Measurements from ENCODE around the gene PTTG2.
"Not testable (repeated sequence)": the region's sequence is repeated elsewhere in the genome, so short reads cannot be mapped to it uniquely, and the experiment has no call there.

Gene PTTG2

DNA sequence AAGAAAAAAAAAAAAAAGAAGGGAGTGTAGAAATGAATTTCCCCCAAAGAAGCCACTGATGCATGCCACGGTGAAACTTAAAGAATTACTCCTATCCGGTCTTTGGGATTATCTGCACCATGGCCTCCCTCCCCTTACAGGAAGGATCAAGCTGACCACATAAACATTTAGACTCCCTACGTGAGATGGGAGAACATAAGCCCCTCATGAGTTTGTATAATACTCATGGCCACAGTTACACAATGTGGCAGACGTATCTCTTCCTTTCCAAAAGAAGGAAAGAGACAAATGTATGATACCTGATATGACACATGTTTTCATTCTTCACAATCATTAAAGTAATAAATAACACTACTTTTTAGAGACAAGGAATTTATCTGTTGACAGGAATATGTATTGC, 3.3 kb upstream of the PTTG2 start:
- DNase-seq (ENCODE audit: low read depth) = no peak

- no peak for DNase-seq (ENCODE audit: low read depth)
Observed at GRCh38 chr4:37958932-37959331, 1.3 kb upstream of the PTTG2 start.

- no peak for DNase-seq (ENCODE audit: low read depth)
Observed at GRCh38 chr4:37960679-37961450, 667 bp downstream of the PTTG2 start.

- no peak for DNase-seq (ENCODE audit: low read depth)
Observed at GRCh38 chr4:37964734-37965457, 4.7 kb downstream of the PTTG2 start.

DNA sequence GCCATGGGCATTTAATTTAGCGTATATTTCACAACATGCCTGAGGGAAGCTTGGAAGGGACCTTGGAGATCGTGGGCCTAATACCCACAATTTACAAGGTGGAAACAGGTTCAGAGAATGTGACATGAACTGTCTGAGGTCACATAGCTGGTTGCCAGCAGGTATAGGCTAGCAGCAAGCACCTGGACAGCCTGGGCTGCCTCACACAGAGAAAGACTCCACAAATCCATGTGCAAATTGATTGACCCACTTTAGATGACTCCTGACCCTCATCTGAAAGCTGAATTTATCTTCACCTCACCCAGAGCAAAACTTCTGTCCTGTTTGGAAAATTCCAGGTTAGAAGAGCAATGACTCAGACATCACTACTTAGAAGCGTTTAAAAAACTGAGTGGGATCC, 5.8 kb downstream of the PTTG2 start:
- no peak for DNase-seq (ENCODE audit: low read depth)

GRCh38 chr4:37967736-37968135, 7.5 kb downstream of the PTTG2 start:
- DNase-seq (ENCODE audit: low read depth) = no peak

- DNase-seq (ENCODE audit: low read depth) = no peak
Observed at GRCh38 chr4:37968747-37969146, 8.5 kb downstream of the PTTG2 start.

DNA sequence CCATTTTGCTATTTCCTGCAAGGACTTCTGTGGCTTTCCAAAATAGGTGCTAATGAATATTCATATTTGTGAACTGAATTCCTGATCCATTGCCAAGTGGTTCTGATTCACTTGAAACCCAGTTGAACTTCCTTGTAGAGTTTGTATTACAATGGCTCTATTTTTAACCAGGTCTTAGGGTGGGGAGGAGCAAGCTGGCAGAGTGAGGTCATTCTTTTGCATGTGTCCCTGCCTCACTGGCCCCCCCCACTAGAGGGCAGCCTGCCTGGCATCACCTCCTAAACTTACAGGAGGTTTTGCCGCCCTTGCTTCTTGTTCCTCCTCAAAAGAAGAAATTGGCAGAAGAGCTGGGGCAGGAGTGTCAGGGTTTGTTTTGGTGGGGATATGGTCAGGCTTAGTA, 10.5 kb downstream of the PTTG2 start:
- peak; percentile 20 for DNase-seq (ENCODE audit: low read depth)

GRCh38 chr4:37971202-37971601, 11.0 kb downstream of the PTTG2 start:
- DNase-seq (ENCODE audit: low read depth) = no peak

GRCh38 chr4:37973441-37973840, 13.2 kb downstream of the PTTG2 start:
- no peak for DNase-seq (ENCODE audit: low read depth)

DNA sequence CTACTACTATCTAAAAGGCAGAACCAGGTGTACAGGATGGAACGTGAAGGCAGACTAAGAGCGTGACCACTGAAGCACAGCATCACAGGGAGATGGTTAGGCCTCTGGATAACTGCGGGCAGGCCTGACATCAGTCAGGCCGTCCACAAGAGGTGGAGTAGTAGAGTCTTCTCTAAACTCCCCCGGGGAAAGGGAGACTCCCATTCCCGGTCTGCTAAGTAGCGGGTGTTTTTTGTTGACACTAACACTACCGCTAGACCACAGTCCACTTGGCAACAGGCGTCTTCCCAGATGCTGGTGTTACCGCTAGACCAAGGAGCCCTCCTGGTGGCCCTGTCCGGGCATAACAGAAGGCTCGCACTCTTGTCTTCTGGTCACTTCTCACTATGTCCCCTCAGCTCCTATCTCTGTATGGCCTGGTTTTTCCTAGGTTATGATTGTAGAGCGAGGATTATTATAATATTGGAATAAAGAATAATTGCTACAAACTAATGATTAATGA, 15.2 kb downstream of the PTTG2 start:
- DNase-seq (ENCODE audit: low read depth) = not testable (repeated sequence)

DNA sequence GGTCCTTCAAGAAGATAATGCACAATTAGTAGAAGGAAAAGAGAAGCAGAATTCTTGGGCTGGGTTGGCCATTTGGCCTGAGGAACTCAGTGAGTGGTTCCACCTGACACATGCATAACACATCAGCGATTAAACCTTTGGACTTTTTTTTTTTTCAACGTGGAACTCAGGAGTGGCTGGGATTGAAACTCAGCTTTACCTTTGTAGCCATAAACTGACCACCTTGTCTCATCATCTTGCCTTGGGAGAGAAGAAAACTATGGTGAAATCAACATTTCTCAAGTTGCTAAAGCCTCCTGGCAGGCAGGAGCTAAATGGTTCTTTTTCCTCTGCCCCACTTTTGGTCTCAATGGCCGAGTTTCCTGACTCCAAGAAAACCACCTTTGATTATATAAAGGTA, 16.3 kb downstream of the PTTG2 start:
- no peak for DNase-seq (ENCODE audit: low read depth)

DNA sequence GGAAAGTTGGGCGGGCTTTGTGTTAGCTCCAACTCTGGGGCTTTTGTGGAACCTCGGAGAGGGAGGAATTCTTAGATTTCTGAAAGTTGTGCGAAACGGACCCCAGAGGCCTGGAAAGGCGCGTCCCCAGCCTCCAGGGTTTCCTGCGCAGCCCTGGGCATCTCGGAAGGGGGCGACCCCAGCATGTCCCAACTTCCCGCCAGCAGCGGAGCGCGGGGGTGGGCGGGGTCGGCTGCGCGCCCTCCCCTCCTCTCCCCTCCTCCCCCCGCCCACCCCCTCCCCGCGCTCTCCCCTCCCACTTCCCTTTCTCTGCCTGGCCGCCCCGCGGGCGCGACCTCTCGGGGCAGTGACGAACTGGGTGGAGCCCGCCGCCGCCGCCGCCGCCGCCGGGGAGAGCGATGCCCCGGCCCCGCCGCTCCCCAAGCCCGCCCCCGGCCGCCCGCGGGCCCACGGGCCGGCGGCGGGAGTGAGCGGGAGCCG, 16.8 kb downstream of the PTTG2 start:
- DNase-seq (ENCODE audit: low read depth) = peak; percentile 51

DNA sequence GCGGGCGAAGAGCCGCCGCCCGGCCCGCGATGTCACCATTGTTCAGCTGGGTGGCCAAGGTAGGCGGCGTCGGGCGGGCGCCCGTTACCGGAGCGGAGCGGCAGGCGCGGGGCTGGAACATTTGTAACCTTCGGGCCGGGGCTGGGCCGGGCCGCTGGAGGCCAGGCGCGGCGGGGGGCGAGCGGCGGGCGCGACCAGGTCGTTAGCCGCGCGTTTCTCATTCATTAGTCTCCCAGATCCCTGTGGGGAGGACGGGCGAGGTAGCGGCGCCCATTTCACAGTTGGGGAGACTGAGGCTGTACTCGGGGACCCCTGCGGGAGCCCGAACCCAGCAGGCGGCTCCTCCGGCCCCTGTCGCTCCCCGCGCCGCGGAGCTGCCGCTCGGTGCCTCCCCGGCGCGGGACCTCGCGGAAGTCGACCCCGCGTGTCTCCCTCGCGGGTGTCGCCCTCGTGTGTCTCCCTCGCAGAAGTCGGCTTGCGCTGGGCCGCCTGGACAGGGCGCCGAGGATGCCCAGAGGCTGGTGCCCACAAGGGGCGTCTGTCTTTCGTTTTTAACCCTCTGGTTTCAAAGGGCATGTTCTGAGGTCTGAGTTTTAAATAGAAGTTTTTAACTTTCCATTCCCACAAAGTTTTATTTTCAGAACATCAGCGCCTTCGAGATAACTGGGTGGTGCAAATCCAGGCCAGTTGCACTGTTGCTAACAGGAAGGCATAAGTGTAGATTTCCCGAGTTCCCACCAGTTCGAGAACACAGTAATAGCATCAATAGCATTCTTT, 17.5 kb downstream of the PTTG2 start:
- peak; percentile 59 for DNase-seq (ENCODE audit: low read depth)

GRCh38 chr4:37978248-37978924, 18.2 kb downstream of the PTTG2 start:
- DNase-seq (ENCODE audit: low read depth) = no peak

- DNase-seq (ENCODE audit: low read depth) = no peak
Observed at GRCh38 chr4:37980246-37980645, 20.0 kb downstream of the PTTG2 start.

DNA sequence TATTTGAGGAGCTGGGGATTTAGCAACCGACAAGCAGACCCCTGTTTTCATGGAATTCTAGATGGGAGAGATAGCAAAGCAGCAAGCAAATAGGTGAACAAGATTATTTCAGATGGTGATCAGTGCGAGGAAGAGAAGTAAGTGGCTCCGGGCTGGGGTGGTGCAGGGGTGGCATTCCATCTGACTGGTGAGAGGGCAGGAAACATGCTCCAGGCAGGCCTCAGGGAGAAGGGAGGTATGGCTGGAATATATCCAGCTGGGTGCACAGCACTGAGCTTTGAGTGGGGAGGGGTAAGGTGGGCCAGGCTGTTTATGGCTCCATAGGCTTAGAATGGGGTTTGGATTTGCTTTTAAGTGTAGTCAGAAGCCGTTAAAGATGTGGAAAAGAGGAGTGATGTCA, 21.2 kb downstream of the PTTG2 start:
- DNase-seq (ENCODE audit: low read depth) = no peak

GRCh38 chr4:37981844-37982720, 21.9 kb downstream of the PTTG2 start:
- no peak for DNase-seq (ENCODE audit: low read depth)

DNA sequence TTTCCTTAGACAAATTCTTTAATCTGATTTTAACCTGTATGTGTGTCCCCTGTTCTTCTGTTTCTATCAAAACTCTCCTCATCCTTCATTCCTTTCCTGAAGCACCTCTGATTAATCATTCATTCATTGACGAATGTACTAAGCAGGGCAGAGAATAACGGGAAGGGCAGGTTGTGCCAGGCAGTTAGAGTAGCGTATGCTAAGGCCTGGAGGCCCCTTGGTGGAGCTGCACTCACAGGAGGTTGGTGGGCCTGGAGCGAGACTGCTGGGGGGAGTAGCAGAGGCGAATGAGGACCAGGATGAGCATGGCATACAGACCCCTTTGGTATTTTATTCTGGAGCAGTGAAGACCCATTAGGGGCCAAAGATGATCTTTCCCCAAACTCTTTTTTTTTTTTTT, 22.5 kb downstream of the PTTG2 start:
- no peak for DNase-seq (ENCODE audit: low read depth)

GRCh38 chr4:37983951-37984350, 23.8 kb downstream of the PTTG2 start:
- no peak for DNase-seq (ENCODE audit: low read depth)

DNA sequence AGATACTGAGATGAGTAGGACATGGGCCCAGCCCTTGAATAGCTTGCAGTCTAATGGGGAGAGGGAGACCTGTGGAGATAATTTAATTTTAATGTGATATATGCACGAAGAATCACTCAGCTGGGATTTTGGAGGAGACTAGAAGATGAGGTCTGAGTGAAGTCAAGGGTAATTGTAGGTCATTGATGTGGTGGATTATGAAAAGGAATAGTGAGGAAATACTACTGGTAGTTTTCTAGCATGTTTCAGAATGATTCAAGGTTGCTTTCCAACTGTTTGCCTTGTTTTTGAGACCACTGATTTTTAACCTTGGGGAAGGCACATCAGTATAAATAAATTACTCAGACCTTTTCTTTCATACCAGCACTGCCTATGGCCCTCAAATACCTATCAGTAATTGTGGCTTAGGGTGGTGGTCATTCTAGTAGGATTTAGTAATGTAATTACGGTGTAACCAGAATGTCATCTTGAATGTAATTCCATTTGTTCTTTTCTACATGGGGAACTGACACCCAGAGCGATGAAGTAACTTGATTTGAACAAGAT, 25.6 kb downstream of the PTTG2 start:
- no peak for DNase-seq (ENCODE audit: low read depth)

Measured in stimulated activated CD8-positive, alpha-beta memory T cell treated with anti-CD3 and anti-CD28 coated beads, Interleukin-4, amount 100 ng/mL, for 24 hours (primary cell).